ENCODE data around the gene OR1N2.

GRCh38 chr9:122526602-122527001 lies 26.3 kb upstream of the OR1N2 start:
- TF ChIP-seq FOXP2 (optimal IDR thresholded peaks at IDR 0.05; ENCODE audit: control extremely low read depth, extremely low read length, insufficient read depth) (no peak), EZH2 (IDR thresholded peaks at IDR 0.05) (no peak)

All from SK-N-MC (cell line).